Measurements from ENCODE around the gene CALM1.

CALM1 gene

GRCh38 chr14:90354551-90355298, 42.1 kb upstream of the CALM1 start:
- Histone ChIP-seq H3K9ac (ENCODE audit: low read depth, low read length, poor library complexity, severe bottlenecking) (no peak overlapping the region), H3K4me1 (ENCODE audit: insufficient read depth, low read length, poor library complexity, severe bottlenecking) (no peaks in the 10 kb centered on the region), H3K4me3 (ENCODE audit: low read length, poor library complexity, severe bottlenecking) (no peak overlapping the region), H3K9me3 (ENCODE audit: insufficient read depth, low read depth, low read length) (no peaks in the 10 kb centered on the region), H3K4me2 (ENCODE audit: low read depth, low read length, poor library complexity, severe bottlenecking) (no peak overlapping the region), H3K36me3 (ENCODE audit: insufficient read depth, low read length) (no peaks in the 10 kb centered on the region), H3K79me2 (ENCODE audit: insufficient read depth, low read length) (no peaks in the 10 kb centered on the region), H2AFZ (ENCODE audit: low read length) (no peak overlapping the region), H3K9me2 (replicated peaks; ENCODE audit: low read depth, low read length) (no peaks in the 10 kb centered on the region), H4K20me1 (ENCODE audit: insufficient read depth, low read length, poor library complexity, severe bottlenecking) (no peaks in the 10 kb centered on the region), H3F3A (ENCODE audit: low read depth) (no peaks in the 10 kb centered on the region), H3K27me3 (ENCODE audit: insufficient read depth, low read length, poor library complexity, severe bottlenecking) (no peaks in the 10 kb centered on the region)
- TF ChIP-seq, protein P1, sequence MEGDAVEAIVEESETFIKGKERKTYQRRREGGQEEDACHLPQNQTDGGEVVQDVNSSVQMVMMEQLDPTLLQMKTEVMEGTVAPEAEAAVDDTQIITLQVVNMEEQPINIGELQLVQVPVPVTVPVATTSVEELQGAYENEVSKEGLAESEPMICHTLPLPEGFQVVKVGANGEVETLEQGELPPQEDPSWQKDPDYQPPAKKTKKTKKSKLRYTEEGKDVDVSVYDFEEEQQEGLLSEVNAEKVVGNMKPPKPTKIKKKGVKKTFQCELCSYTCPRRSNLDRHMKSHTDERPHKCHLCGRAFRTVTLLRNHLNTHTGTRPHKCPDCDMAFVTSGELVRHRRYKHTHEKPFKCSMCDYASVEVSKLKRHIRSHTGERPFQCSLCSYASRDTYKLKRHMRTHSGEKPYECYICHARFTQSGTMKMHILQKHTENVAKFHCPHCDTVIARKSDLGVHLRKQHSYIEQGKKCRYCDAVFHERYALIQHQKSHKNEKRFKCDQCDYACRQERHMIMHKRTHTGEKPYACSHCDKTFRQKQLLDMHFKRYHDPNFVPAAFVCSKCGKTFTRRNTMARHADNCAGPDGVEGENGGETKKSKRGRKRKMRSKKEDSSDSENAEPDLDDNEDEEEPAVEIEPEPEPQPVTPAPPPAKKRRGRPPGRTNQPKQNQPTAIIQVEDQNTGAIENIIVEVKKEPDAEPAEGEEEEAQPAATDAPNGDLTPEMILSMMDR (conservative IDR thresholded peaks at IDR 0.05; ENCODE audit: low read length): no peak
- no peak for TF ChIP-seq EZH2phosphoT487 (IDR thresholded peaks at IDR 0.05; ENCODE audit: borderline replicate concordance)

GRCh38 chr14:90355540-90356518, 41.0 kb upstream of the CALM1 start:
- Histone ChIP-seq H3K27me3 (ENCODE audit: insufficient read depth, low read length, poor library complexity, severe bottlenecking) (no peaks in the 10 kb centered on the region), H3K4me2 (ENCODE audit: low read depth, low read length, poor library complexity, severe bottlenecking) (no peak overlapping the region), H3K4me1 (ENCODE audit: insufficient read depth, low read length, poor library complexity, severe bottlenecking) (no peaks in the 10 kb centered on the region), H3F3A (ENCODE audit: low read depth) (no peaks in the 10 kb centered on the region), H3K9ac (ENCODE audit: low read depth, low read length, poor library complexity, severe bottlenecking) (no peak overlapping the region), H2AFZ (ENCODE audit: low read length) (no peak overlapping the region), H3K9me3 (ENCODE audit: insufficient read depth, low read depth, low read length) (no peaks in the 10 kb centered on the region), H3K9me2 (replicated peaks; ENCODE audit: low read depth, low read length) (no peaks in the 10 kb centered on the region), H3K79me2 (ENCODE audit: insufficient read depth, low read length) (no peaks in the 10 kb centered on the region), H4K20me1 (ENCODE audit: insufficient read depth, low read length, poor library complexity, severe bottlenecking) (no peaks in the 10 kb centered on the region), H3K36me3 (ENCODE audit: insufficient read depth, low read length) (no peaks in the 10 kb centered on the region), H3K4me3 (ENCODE audit: low read length, poor library complexity, severe bottlenecking) (no peak overlapping the region)
- no peak for TF ChIP-seq EZH2phosphoT487 (IDR thresholded peaks at IDR 0.05; ENCODE audit: borderline replicate concordance)
- TF ChIP-seq, protein P1 (conservative IDR thresholded peaks at IDR 0.05; ENCODE audit: low read length): no peak

DNA sequence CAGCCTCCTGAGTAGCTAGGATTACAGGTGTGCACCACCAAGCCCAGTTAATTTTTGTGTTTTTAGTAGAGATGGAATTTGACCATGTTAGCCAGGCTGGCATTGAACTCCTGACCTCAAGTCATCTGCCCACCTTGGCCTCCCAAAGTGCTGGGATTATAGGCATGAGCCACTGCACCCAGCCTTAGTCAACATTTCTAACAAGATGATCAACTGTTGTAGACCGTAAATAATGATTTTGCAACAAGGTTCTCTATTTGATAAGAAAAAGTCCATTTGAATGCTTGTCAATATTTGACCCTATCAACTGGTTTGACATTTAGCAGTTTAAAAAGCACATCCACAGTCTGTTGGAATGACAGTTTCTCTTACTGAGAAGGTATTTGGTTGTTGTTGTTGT, 39.9 kb upstream of the CALM1 start:
- no peak overlapping the region for H3K9ac ChIP-seq (ENCODE audit: low read depth, low read length, poor library complexity, severe bottlenecking)
- H3F3A ChIP-seq (ENCODE audit: low read depth): no peaks in the 10 kb centered on the region
- H3K9me3 ChIP-seq (ENCODE audit: insufficient read depth, low read depth, low read length): no peaks in the 10 kb centered on the region
- H3K79me2 ChIP-seq (ENCODE audit: insufficient read depth, low read length): no peaks in the 10 kb centered on the region
- H3K36me3 ChIP-seq (ENCODE audit: insufficient read depth, low read length): no peaks in the 10 kb centered on the region
- no peak overlapping the region for H3K4me2 ChIP-seq (ENCODE audit: low read depth, low read length, poor library complexity, severe bottlenecking)
- H3K4me1 ChIP-seq (ENCODE audit: insufficient read depth, low read length, poor library complexity, severe bottlenecking): no peaks in the 10 kb centered on the region
- no peaks in the 10 kb centered on the region for H3K9me2 ChIP-seq (replicated peaks; ENCODE audit: low read depth, low read length)
- no peaks in the 10 kb centered on the region for H3K27me3 ChIP-seq (ENCODE audit: insufficient read depth, low read length, poor library complexity, severe bottlenecking)
- no peak overlapping the region for H2AFZ ChIP-seq (ENCODE audit: low read length)
- no peak for TF ChIP-seq EZH2phosphoT487 (IDR thresholded peaks at IDR 0.05; ENCODE audit: borderline replicate concordance)
- TF ChIP-seq, protein P1 (conservative IDR thresholded peaks at IDR 0.05; ENCODE audit: low read length): no peak
- H3K4me3 ChIP-seq (ENCODE audit: low read length, poor library complexity, severe bottlenecking): no peak overlapping the region
- no peaks in the 10 kb centered on the region for H4K20me1 ChIP-seq (ENCODE audit: insufficient read depth, low read length, poor library complexity, severe bottlenecking)
